Measurements from ENCODE around the gene HHLA2.

HHLA2 gene

GRCh38 chr3:108338901-108339545 is 42.7 kb downstream of the HHLA2 start:
- no peak overlapping the region for H3K27ac ChIP-seq (ENCODE audit: low read length)
- H2AFZ ChIP-seq (ENCODE audit: low read length): no peak overlapping the region
- TF ChIP-seq CTCF (IDR thresholded peaks at IDR 0.05; ENCODE audit: low read length): no peak
- no peak for TF ChIP-seq EZH2 (optimal IDR thresholded peaks at IDR 0.05; ENCODE audit: low read depth, low read length)
- no peaks in the 10 kb centered on the region for H3K4me1 ChIP-seq (ENCODE audit: low read length)
- no peak for DNase-seq
- H4K20me1 ChIP-seq (ENCODE audit: insufficient read depth, low read length): no peaks in the 10 kb centered on the region
- no peaks in the 10 kb centered on the region for H3K9me2 ChIP-seq (replicated peaks; ENCODE audit: insufficient read depth, low read length)
- H3K79me2 ChIP-seq (ENCODE audit: low read length): no peaks in the 10 kb centered on the region
- H3F3A ChIP-seq (ENCODE audit: insufficient read depth, low read length): no peaks in the 10 kb centered on the region
- no peaks in the 10 kb centered on the region for H3K36me3 ChIP-seq (replicated peaks; ENCODE audit: insufficient read depth, low read length)
- H3K9me3 ChIP-seq (replicated peaks; ENCODE audit: insufficient read depth, low read length): no peaks in the 10 kb centered on the region
- no peak overlapping the region for H3K9ac ChIP-seq (ENCODE audit: low read length)
- no peak overlapping the region for H3K4me3 ChIP-seq (ENCODE audit: low read length)
- no peak overlapping the region for H3K4me2 ChIP-seq (ENCODE audit: low read depth, low read length)
- no peaks in the 10 kb centered on the region for H3K27me3 ChIP-seq (replicated peaks; ENCODE audit: insufficient read depth, low read length)

GRCh38 chr3:108341911-108342310 is 45.6 kb downstream of the HHLA2 start:
- Histone ChIP-seq H3K36me3 (replicated peaks; ENCODE audit: insufficient read depth, low read length) (no peaks in the 10 kb centered on the region), H3K27me3 (replicated peaks; ENCODE audit: insufficient read depth, low read length) (no peaks in the 10 kb centered on the region), H3K4me2 (ENCODE audit: low read depth, low read length) (no peak overlapping the region), H3K4me1 (ENCODE audit: low read length) (0 out of 2 replicates have a peak, but pooled peaks cover 5% of the 10 kb centered on the region), H4K20me1 (ENCODE audit: insufficient read depth, low read length) (no peaks in the 10 kb centered on the region), H3K9me3 (replicated peaks; ENCODE audit: insufficient read depth, low read length) (no peaks in the 10 kb centered on the region), H3K27ac (ENCODE audit: low read length) (no peak overlapping the region), H2AFZ (ENCODE audit: low read length) (no peak overlapping the region), H3K4me3 (ENCODE audit: low read length) (no peak overlapping the region), H3K79me2 (ENCODE audit: low read length) (no peaks in the 10 kb centered on the region), H3K9me2 (replicated peaks; ENCODE audit: insufficient read depth, low read length) (no peaks in the 10 kb centered on the region), H3F3A (ENCODE audit: insufficient read depth, low read length) (no peaks in the 10 kb centered on the region), H3K9ac (ENCODE audit: low read length) (no peak overlapping the region)
- no peak for TF ChIP-seq EZH2phosphoT487 (IDR thresholded peaks at IDR 0.05; ENCODE audit: low read length)
- TF ChIP-seq EZH2 (optimal IDR thresholded peaks at IDR 0.05; ENCODE audit: low read depth, low read length): no peak
- no peak for TF ChIP-seq CTCF (IDR thresholded peaks at IDR 0.05; ENCODE audit: low read length)
- no peak for DNase-seq

GRCh38 chr3:108342837-108343486 is 46.6 kb downstream of the HHLA2 start:
- H3F3A ChIP-seq (ENCODE audit: insufficient read depth, low read length): no peaks in the 10 kb centered on the region
- H3K27me3 ChIP-seq (replicated peaks; ENCODE audit: insufficient read depth, low read length): no peaks in the 10 kb centered on the region
- no peak overlapping the region for H3K27ac ChIP-seq (ENCODE audit: low read length)
- no peak for DNase-seq
- TF ChIP-seq EZH2 (optimal IDR thresholded peaks at IDR 0.05; ENCODE audit: low read depth, low read length) (no peak), CTCF (IDR thresholded peaks at IDR 0.05; ENCODE audit: low read length) (no peak), EZH2phosphoT487 (IDR thresholded peaks at IDR 0.05; ENCODE audit: low read length) (no peak)
- no peaks in the 10 kb centered on the region for H4K20me1 ChIP-seq (ENCODE audit: insufficient read depth, low read length)
- no peaks in the 10 kb centered on the region for H3K36me3 ChIP-seq (replicated peaks; ENCODE audit: insufficient read depth, low read length)
- no peaks in the 10 kb centered on the region for H3K9me2 ChIP-seq (replicated peaks; ENCODE audit: insufficient read depth, low read length)
- no peak overlapping the region for H2AFZ ChIP-seq (ENCODE audit: low read length)
- no peak overlapping the region for H3K4me3 ChIP-seq (ENCODE audit: low read length)
- H3K9ac ChIP-seq (ENCODE audit: low read length): no peak overlapping the region
- no peaks in the 10 kb centered on the region for H3K9me3 ChIP-seq (replicated peaks; ENCODE audit: insufficient read depth, low read length)
- no peak overlapping the region for H3K4me2 ChIP-seq (ENCODE audit: low read depth, low read length)
- H3K4me1 ChIP-seq (ENCODE audit: low read length): 0 out of 2 replicates have a peak, but pooled peaks cover 5% of the 10 kb centered on the region
- H3K79me2 ChIP-seq (ENCODE audit: low read length): no peaks in the 10 kb centered on the region

All from MM.1S (cell line).